Body of pancreas (tissue), 4 donors: ENCODE results near the gene RHBDF1. TPM values are rescaled to one million over a fixed set of nuclear protein-coding genes. Genes with fewer than 3 reads are reported as not detected.

Experiments used
- ATAC-seq: fragments of 150-250 bp; one replicate; pipeline ENCODE4 v1.9.1; 2016
- DNase-seq, 4 donors: peaks; one replicate each; pipeline ENCODE4 v3.0.0-alpha.2; 2019
- H3K27ac ChIP-seq, 4 donors: fragments of 200-600 bp; sonication (generic); 1 replicate in 3 of 4; 2 replicates in 1 of 4; pipeline versions ENCODE4 v1.5.1 to v1.6.1; 2016 to 2019; ENCODE audit warnings: mild to moderate bottlenecking in 1 of 4, mixed read lengths in 1 of 4, moderate library complexity in 1 of 4
- H3K27me3 ChIP-seq, 2 donors: fragments of 200-600 bp; sonication (generic); one replicate each; pipeline ENCODE4 v1.6.0; 2016; ENCODE audit warnings: mild to moderate bottlenecking in 1 of 2
- H3K36me3 ChIP-seq, 2 donors: fragments of 200-600 bp; sonication (generic); replicated peaks in 1 of 2; 2 replicates each; pipeline ENCODE4 v1.5.1; 2016; ENCODE audit warnings: low read depth in 2 of 2; ENCODE audit not compliant: insufficient read depth in 1 of 2
- H3K4me1 ChIP-seq: fragments of 200-600 bp; sonication (generic); one replicate; pipeline ENCODE4 v1.6.0; 2016
- H3K4me3 ChIP-seq, 2 donors: fragments of 200-600 bp; sonication (generic); 1 replicate in 1 of 2; 2 replicates in 1 of 2; pipeline ENCODE4 v1.5.1; 2016 to 2019
- H3K9me3 ChIP-seq, 3 donors: fragments of 200-600 bp; sonication (generic); 1 replicate in 2 of 3; 2 replicates in 1 of 3; pipeline ENCODE4 v1.5.1; 2016
- POLR2A ChIP-seq, 3 donors: fragments of 450-650 bp; IDR thresholded peaks; one replicate each; pipeline ENCODE4 v1.6.1; 2016; ENCODE audit warnings: antibody characterized with exemption in 3 of 3, mild to moderate bottlenecking in 2 of 3
- WGBS, 2 donors: methylation state at CpG; one replicate each; pipeline ENCODE4 v1.1.5; 2017; 5-methylcytosine and 5-hydroxymethylcytosine counted together
- intact Hi-C: fragments of 100-400 bp; cut with DNase I; formaldehyde crosslinking; loops from one replicate; pipeline ENCODE4 v1.15.1; 2023
- total RNA-seq, 2 donors: library from RNA; depleted of rRNA; stranded (reverse); fragments of >200 nt; gene quantifications; one replicate each; pipeline ENCODE4 v1.1.0, GENCODE V29; 2016
- TF ChIP-seq, protein P1 (sequence below), 7 experiments: fragments of 450-650 bp in 4 of 7; fragments of 200-600 bp in 3 of 7; sonication (generic) in 3 of 7; IDR thresholded peaks; one replicate each; pipeline ENCODE4 v1.5.1; 2016 to 2019; ENCODE audit warnings: antibody characterized with exemption in 7 of 7

The RHBDF1 gene
- total RNA-seq, 2 donors from 2014 or later = 16.3 to 27.7 TPM

DNA sequence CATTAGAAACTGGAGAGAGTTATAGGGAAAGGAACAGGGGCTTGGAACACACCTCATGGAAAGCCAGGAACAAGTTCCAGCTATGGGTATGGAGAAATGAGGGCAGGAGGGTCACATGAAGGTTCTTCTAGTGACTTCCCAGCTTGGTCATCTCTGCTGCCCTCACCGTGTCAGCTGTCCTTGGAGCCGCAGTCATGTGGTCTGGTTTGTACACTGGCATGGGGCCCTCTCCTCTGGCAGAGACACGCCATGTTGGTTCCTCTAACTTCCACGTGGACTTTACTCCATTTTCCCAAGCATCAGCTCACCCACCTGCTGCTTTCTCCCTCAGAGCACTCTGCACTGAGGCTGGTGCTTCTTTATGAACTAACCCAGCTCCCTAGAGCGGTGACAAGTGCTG is 31.9 kb upstream of the RHBDF1 start:
- 44 to 58% methylated on average over 5 of the region's 5 CpGs for WGBS, 2 donors
- ATAC-seq = peak; percentile 51
- H3K36me3 ChIP-seq = no peaks in the 10 kb centered on the region

DNA sequence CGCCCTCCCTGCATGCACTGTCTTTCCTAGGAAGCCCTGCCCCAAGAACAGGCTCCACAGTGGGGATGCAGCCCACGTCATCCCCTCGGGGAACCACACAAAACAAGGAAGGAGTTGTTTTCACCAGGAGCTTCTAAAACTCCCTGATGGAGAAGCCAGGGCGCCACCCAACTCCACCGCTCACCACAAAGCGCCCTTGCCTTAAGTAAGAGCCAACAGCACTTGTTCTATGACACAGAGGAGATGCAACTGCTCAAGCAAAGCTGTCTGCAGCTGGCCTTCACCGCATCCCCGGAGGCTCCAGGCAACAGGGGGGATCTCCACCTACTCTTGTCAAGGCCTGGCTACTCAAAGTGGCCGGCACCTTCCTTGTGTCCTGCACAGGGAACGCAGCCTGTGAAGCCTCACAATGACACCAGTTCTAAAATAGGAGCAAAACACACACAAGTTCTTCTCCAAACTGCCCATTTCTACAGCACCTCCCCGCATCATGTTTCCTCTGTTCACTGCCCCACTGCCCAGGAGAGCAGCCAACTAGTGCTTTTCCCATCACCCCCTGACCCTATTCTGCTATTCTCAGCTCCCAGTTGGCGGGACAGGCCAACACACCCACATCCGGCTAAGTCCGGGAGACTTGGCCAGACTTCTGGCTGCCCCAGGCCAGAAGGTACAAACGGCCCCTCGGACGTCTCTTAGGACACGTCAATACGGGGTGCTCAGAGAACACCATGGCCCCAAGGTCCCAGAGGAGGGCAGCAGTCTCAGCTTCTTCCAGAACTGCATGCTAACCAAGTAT is 29.8 kb upstream of the RHBDF1 start:
- DNase-seq (peak in 2 of 4 donors; percentile 25 to 28), ATAC-seq (peak; percentile 21)
- peaks cover 12% of the 10 kb centered on the region for H3K4me1 ChIP-seq
- intact Hi-C loops = no loop called here
- no peaks in the 10 kb centered on the region for H3K27me3 ChIP-seq
- H3K4me3 ChIP-seq = no peak overlapping the region
- H3K36me3 ChIP-seq = peaks cover 0 to 1% of the 10 kb centered on the region in 2 donors
- H3K27ac ChIP-seq = peak overlapping the region in 1 of 4 donors; percentile 6
- WGBS, 2 donors = 79 to 92% methylated on average over 16 to 19 of the region's 19 CpGs
- no peaks in the 10 kb centered on the region for H3K9me3 ChIP-seq
- TF ChIP-seq POLR2A (IDR thresholded peaks at IDR 0.05) = no peak
- TF ChIP-seq, protein P1, sequence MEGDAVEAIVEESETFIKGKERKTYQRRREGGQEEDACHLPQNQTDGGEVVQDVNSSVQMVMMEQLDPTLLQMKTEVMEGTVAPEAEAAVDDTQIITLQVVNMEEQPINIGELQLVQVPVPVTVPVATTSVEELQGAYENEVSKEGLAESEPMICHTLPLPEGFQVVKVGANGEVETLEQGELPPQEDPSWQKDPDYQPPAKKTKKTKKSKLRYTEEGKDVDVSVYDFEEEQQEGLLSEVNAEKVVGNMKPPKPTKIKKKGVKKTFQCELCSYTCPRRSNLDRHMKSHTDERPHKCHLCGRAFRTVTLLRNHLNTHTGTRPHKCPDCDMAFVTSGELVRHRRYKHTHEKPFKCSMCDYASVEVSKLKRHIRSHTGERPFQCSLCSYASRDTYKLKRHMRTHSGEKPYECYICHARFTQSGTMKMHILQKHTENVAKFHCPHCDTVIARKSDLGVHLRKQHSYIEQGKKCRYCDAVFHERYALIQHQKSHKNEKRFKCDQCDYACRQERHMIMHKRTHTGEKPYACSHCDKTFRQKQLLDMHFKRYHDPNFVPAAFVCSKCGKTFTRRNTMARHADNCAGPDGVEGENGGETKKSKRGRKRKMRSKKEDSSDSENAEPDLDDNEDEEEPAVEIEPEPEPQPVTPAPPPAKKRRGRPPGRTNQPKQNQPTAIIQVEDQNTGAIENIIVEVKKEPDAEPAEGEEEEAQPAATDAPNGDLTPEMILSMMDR (IDR thresholded peaks at IDR 0.05) = no peak

More for the DNA sequence above, 31.9 kb upstream of the RHBDF1 start:
- intact Hi-C loops = no loop called here
- H3K4me3 ChIP-seq = no peak overlapping the region
- H3K9me3 ChIP-seq = no peaks in the 10 kb centered on the region
- H3K4me1 ChIP-seq = peaks cover 12% of the 10 kb centered on the region
- peak; percentile 53 to 76 (median 64) for DNase-seq
- no peak overlapping the region for H3K27ac ChIP-seq
- H3K27me3 ChIP-seq = no peaks in the 10 kb centered on the region
- TF ChIP-seq, protein P1 (IDR thresholded peaks at IDR 0.05) = no peak
- TF ChIP-seq POLR2A (IDR thresholded peaks at IDR 0.05) = no peak

DNA sequence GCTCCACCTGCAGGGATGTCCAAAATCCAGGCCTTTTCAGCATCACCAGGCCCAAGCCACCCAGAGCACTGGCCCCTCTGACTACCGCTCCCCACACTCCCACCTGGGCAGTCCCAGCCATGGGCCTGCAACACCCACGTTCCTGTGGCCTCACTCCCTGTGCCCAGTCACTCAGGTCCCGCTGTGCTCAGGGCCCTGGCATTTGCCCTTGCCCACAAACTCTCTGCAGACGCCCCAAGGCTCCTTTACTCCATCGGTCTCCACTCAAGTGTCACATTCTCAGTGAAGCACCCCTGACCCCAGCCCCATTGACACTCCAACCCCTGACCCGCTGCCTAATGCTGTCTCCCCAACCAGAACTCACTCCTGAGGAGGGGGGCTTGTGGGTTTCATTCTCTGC is 29.2 kb upstream of the RHBDF1 start:
- Histone ChIP-seq H3K27ac (peak overlapping the region in 1 of 4 donors; percentile 3), H3K4me3 (no peak overlapping the region), H3K4me1 (peaks cover 15% of the 10 kb centered on the region), H3K36me3 (peaks cover 0 to 1% of the 10 kb centered on the region in 2 donors), H3K27me3 (no peaks in the 10 kb centered on the region), H3K9me3 (no peaks in the 10 kb centered on the region)
- intact Hi-C loops = no loop called here
- TF ChIP-seq, protein P1 (IDR thresholded peaks at IDR 0.05) = no peak
- no peak for TF ChIP-seq POLR2A (IDR thresholded peaks at IDR 0.05)
- DNase-seq (no peak), ATAC-seq (no peak)
- 85 to 89% methylated on average over 6 of the region's 6 CpGs for WGBS, 2 donors

DNA sequence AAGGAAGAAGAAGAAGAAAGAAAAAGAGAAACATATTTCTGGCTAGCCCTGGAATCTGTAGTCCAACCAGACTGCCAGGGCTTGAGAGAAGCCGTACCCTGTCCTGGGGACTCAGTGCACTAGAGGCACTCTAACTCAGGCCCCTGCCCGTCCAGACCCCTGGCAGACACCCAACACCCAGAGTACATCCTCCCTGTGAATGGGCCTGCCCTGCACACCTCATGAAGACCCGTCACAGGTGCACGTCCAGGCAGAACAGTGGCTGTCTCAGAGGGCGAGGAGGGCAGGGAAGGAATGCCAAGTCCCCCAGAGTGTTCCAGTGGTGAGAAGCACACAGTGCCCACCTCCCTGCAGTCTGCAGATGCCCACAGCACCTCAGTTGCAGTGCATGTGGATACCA is 28.6 kb upstream of the RHBDF1 start:
- H3K36me3 ChIP-seq = peaks cover 0 to 1% of the 10 kb centered on the region in 2 donors
- DNase-seq (no peak), ATAC-seq (no peak)
- no peaks in the 10 kb centered on the region for H3K27me3 ChIP-seq
- no peaks in the 10 kb centered on the region for H3K9me3 ChIP-seq
- no peak overlapping the region for H3K4me3 ChIP-seq
- TF ChIP-seq, protein P1 (IDR thresholded peaks at IDR 0.05) = no peak
- no peak for TF ChIP-seq POLR2A (IDR thresholded peaks at IDR 0.05)
- 83 to 86% methylated on average over 2 to 5 of the region's 5 CpGs for WGBS, 2 donors
- H3K4me1 ChIP-seq = peaks cover 15% of the 10 kb centered on the region
- H3K27ac ChIP-seq = no peak overlapping the region
- intact Hi-C loops = no loop called here

DNA sequence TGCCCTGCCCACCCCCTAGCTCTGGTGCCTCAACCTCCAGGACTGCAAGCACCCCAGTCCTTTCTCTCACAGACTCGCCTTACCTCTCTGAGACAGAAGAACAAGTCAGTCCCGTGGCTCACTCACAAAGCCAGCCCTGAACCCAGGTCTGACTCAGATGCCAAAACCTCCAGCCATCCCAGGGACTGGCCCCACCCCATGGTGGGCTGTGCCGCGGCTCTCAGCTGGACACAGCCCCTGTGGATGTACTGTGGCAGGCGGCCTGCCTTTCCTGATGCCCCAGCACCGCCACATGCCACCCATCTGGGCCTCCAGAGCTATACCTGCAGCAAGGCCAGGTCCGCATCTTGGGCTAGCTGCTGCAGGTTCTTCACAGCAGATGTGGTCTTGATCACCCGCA is 25.4 kb upstream of the RHBDF1 start:
- Histone ChIP-seq H3K4me1 (peaks cover 3% of the 10 kb centered on the region), H3K4me3 (no peak overlapping the region), H3K9me3 (no peaks in the 10 kb centered on the region), H3K27me3 (no peaks in the 10 kb centered on the region), H3K36me3 (peaks cover 0 to 1% of the 10 kb centered on the region in 2 donors), H3K27ac (no peak overlapping the region)
- 83 to 88% methylated on average over 4 to 8 of the region's 8 CpGs for WGBS, 2 donors
- intact Hi-C loops = no loop called here
- TF ChIP-seq, protein P1 (IDR thresholded peaks at IDR 0.05) = no peak
- TF ChIP-seq POLR2A (IDR thresholded peaks at IDR 0.05) = no peak
- ATAC-seq (no peak), DNase-seq (no peak)
